ENCODE data around the gene ME2. TPM values are rescaled to one million over a fixed set of nuclear protein-coding genes. Genes with fewer than 3 reads are reported as not detected.
"Not testable (repeated sequence)": the region's sequence is repeated elsewhere in the genome, so short reads cannot be mapped to it uniquely, and the experiment has no call there.

ME2 gene
- total RNA-seq, 1 experiment from 2014 or later = 67.7 TPM

- no peak for DNase-seq (ENCODE audit: low spot score)
These were observed 45.5 kb downstream of the ME2 start for GRCh38 chr18:50924372-50924771.

GRCh38 chr18:50926521-50926920, 47.6 kb downstream of the ME2 start:
- no peak for DNase-seq (ENCODE audit: low spot score)

GRCh38 chr18:50928551-50928950, 49.6 kb downstream of the ME2 start:
- DNase-seq (ENCODE audit: low spot score) = peak; percentile 86

- DNase-seq (ENCODE audit: low spot score) = no peak
These were observed 54.8 kb downstream of the ME2 start for GRCh38 chr18:50933684-50934083.

GRCh38 chr18:50934545-50935211, 55.8 kb downstream of the ME2 start:
- no peak for DNase-seq (ENCODE audit: low spot score)

GRCh38 chr18:50935493-50936191, 56.7 kb downstream of the ME2 start:
- DNase-seq (ENCODE audit: low spot score) = no peak

GRCh38 chr18:50937183-50937582, 58.3 kb downstream of the ME2 start:
- DNase-seq (ENCODE audit: low spot score) = no peak

- DNase-seq (ENCODE audit: low spot score) = no peak
These were observed 60.0 kb downstream of the ME2 start for GRCh38 chr18:50938912-50939311.

GRCh38 chr18:50944245-50944932, 65.5 kb downstream of the ME2 start:
- DNase-seq (ENCODE audit: low spot score) = no peak

- DNase-seq (ENCODE audit: low spot score) = not testable (repeated sequence)
These were observed 67.0 kb downstream of the ME2 start for GRCh38 chr18:50945918-50946317.

GRCh38 chr18:50947899-50948298, 69.0 kb downstream of the ME2 start:
- peak; percentile 23 for DNase-seq (ENCODE audit: low spot score)

- no peak for DNase-seq (ENCODE audit: low spot score)
These were observed 70.3 kb downstream of the ME2 start for GRCh38 chr18:50949185-50949584.

- DNase-seq (ENCODE audit: low spot score) = no peak
These were observed 71.7 kb downstream of the ME2 start for GRCh38 chr18:50950626-50951025.

GRCh38 chr18:50953822-50954221, 74.9 kb downstream of the ME2 start:
- no peak for DNase-seq (ENCODE audit: low spot score)

- DNase-seq (ENCODE audit: low spot score) = no peak
These were observed 76.3 kb downstream of the ME2 start for GRCh38 chr18:50955253-50955652.

- DNase-seq (ENCODE audit: low spot score) = no peak
These were observed 77.2 kb downstream of the ME2 start for GRCh38 chr18:50956116-50956515.

GRCh38 chr18:50961974-50962373, 83.1 kb downstream of the ME2 start:
- DNase-seq (ENCODE audit: low spot score) = no peak

GRCh38 chr18:50967714-50968661, 89.1 kb downstream of the ME2 start, which contains the start of gene ELAC1:
ELAC1 (plus strand) TSS chr18:50968040; CDS start chr18:50974405, 6,365 bp downstream.
- peak; percentile 50 for DNase-seq (ENCODE audit: low spot score)

GRCh38 chr18:50969448-50969847, 90.5 kb downstream of the ME2 start:
- no peak for DNase-seq (ENCODE audit: low spot score)

GRCh38 chr18:50970006-50970405, 91.1 kb downstream of the ME2 start:
- DNase-seq (ENCODE audit: low spot score) = no peak

- not testable (repeated sequence) for DNase-seq (ENCODE audit: low spot score)
These were observed 93.5 kb downstream of the ME2 start for GRCh38 chr18:50972404-50972803.

All from A172 (cell line).